Keratinocyte (primary cell): ENCODE results near the gene RBMS3. TPM values are rescaled to one million over a fixed set of nuclear protein-coding genes. Genes with fewer than 3 reads are reported as not detected.

ENCODE experiments used
- DNase-seq: peaks from one replicate; pipeline ENCODE4 v3.0.0-alpha.2; 2011; ENCODE audit warnings: low read depth, missing footprints, low spot score
- FAIRE-seq: peaks from 2 replicates; lab custom pipeline; 2011; peaks lifted over from hg19 to GRCh38; lab: Jason Lieb, UNC
- H2AFZ ChIP-seq: 2 replicates; pipeline ENCODE4 v1.6.0; 2012; ENCODE audit warnings: low read length, control low read depth, inconsistent platforms; ENCODE audit not compliant: control insufficient read depth
- H3K27ac ChIP-seq: 2 replicates; pipeline ENCODE4 v1.5.1; 2011; ENCODE audit warnings: low read length; ENCODE audit not compliant: control insufficient read depth, insufficient read depth
- H3K27me3 ChIP-seq: 3 replicates; pipeline ENCODE4 v1.6.0; 2011; ENCODE audit warnings: low read length; ENCODE audit not compliant: control insufficient read depth, insufficient read depth; ENCODE audit errors: extremely low read depth
- H3K36me3 ChIP-seq, 2 experiments: 2 replicates in 1 of 2; 3 replicates in 1 of 2; pipeline ENCODE4 v1.5.1; 2011; ENCODE audit warnings: low read length in 2 of 2, mild to moderate bottlenecking in 1 of 2; ENCODE audit not compliant: control insufficient read depth in 2 of 2, insufficient read depth in 2 of 2; ENCODE audit errors: extremely low read depth in 1 of 2
- H3K4me1 ChIP-seq: 3 replicates; pipeline ENCODE4 v1.5.1; 2011; ENCODE audit warnings: low read length; ENCODE audit not compliant: control insufficient read depth, insufficient read depth; ENCODE audit errors: extremely low read depth
- H3K4me2 ChIP-seq: 3 replicates; pipeline ENCODE4 v1.6.0; 2011; ENCODE audit warnings: low read depth, low read length; ENCODE audit not compliant: control insufficient read depth, insufficient read depth; ENCODE audit errors: extremely low read depth
- H3K4me3 ChIP-seq, 3 experiments: fragments of 200-600 bp in 1 of 3; sonication (generic) in 1 of 3; 2 replicates in 2 of 3; 3 replicates in 1 of 3; pipeline ENCODE4 v1.5.1; 2011 to 2016; ENCODE audit warnings: low read length in 3 of 3, mild to moderate bottlenecking in 3 of 3, control low read depth in 2 of 3, inconsistent platforms in 1 of 3, low read depth in 1 of 3, mixed read lengths in 1 of 3, mixed run types in 1 of 3, moderate library complexity in 1 of 3; ENCODE audit not compliant: control insufficient read depth in 2 of 3, insufficient read depth in 2 of 3; ENCODE audit errors: extremely low read depth in 1 of 3
- H3K79me2 ChIP-seq: 2 replicates; pipeline ENCODE4 v1.6.0; 2012; ENCODE audit warnings: low read length; ENCODE audit not compliant: control insufficient read depth, insufficient read depth
- H3K9ac ChIP-seq: 3 replicates; pipeline ENCODE4 v1.6.0; 2011; ENCODE audit warnings: low read length; ENCODE audit not compliant: control insufficient read depth, insufficient read depth; ENCODE audit errors: extremely low read depth
- H3K9me1 ChIP-seq: 3 replicates; pipeline ENCODE4 v1.6.0; 2011; ENCODE audit warnings: low read length; ENCODE audit not compliant: control insufficient read depth, insufficient read depth; ENCODE audit errors: extremely low read depth
- H3K9me3 ChIP-seq: 2 replicates; pipeline ENCODE4 v1.5.1; 2012; ENCODE audit warnings: low read depth, low read length; ENCODE audit not compliant: control insufficient read depth
- H4K20me1 ChIP-seq: 3 replicates; pipeline ENCODE4 v1.6.0; 2011; ENCODE audit warnings: low read length; ENCODE audit not compliant: control insufficient read depth, insufficient read depth; ENCODE audit errors: extremely low read depth
- CTCF ChIP-seq, 3 experiments: IDR thresholded peaks in 1 of 3; conservative IDR thresholded peaks in 1 of 3; optimal IDR thresholded peaks in 1 of 3; 2 replicates in 2 of 3; 3 replicates in 1 of 3; pipeline versions ENCODE3 to v1.5.1; 2011; ENCODE audit warnings: low read length in 3 of 3, mild to moderate bottlenecking in 3 of 3, moderate library complexity in 2 of 3, control low read depth in 1 of 3, inconsistent platforms in 1 of 3; ENCODE audit not compliant: insufficient read depth in 2 of 3; ENCODE audit errors: extremely low read depth in 1 of 3
- EZH2 ChIP-seq: IDR thresholded peaks from one replicate; pipeline ENCODE4 v1.6.1; 2012; ENCODE audit warnings: inconsistent platforms, mild to moderate bottlenecking, low read length, moderate library complexity
- dilution Hi-C: fragments of 300-500 bp; cut with MboI; formaldehyde crosslinking; loops from one replicate; pipeline ENCODE4 v1.7.0; 2020; ENCODE audit warnings: low sequenced_read_pairs; ENCODE audit not compliant: extremely low pct_ligation_motif_present
- polyA plus RNA-seq, 5 experiments: library from polyadenylated mRNA; depleted of rRNA in 3 of 5; stranded (reverse) in 3 of 5; stranded (forward) in 1 of 5; unstranded in 1 of 5; fragments of >200 nt; gene quantifications; 1 replicate in 1 of 5; 2 replicates in 3 of 5; 3 replicates in 1 of 5; pipeline versions ENCODE4 v1.2.1 to v1.2.3, GENCODE V29; 2011 to 2012; ENCODE audit warnings: missing spikeins in 2 of 5, low read depth in 1 of 5, low replicate concordance in 1 of 5

Gene RBMS3
- polyA plus RNA-seq, 1 donor (not counting 4 experiments of a cell fraction or from before 2014, with no cell fraction given) = 2.3 TPM

DNA sequence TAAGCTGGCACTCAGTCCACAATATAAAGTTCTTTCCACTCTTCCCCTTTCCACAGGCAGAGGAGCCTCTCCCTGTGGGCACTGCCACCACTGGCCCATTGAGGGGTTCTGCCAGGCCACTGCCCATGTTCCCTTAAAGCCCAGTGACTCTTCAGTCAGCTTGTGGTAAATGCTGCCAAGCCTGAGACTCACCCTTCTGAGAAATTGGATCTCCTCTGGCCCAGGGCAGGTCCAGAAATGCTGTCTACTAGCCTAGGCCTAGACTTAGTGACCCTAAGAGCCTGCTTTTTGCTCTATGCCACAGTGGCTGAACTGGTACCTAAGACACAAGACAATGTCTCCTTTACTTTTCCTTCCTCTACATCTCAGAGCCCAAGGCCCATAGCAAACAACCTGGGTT, 295.8 kb downstream of the RBMS3 start:
- Histone ChIP-seq H3K4me2 (no peak overlapping the region), H3K79me2 (no peaks in the 10 kb centered on the region), H3K27ac (no peak overlapping the region), H3K4me3 (no peak overlapping the region), H2AFZ (no peak overlapping the region), H3K4me1 (no peaks in the 10 kb centered on the region), H3K36me3 (no peaks in the 10 kb centered on the region), H3K9me1 (no peaks in the 10 kb centered on the region), H4K20me1 (no peaks in the 10 kb centered on the region), H3K9ac (no peak overlapping the region), H3K9me3 (no peaks in the 10 kb centered on the region), H3K27me3 (no peaks in the 10 kb centered on the region)
- no peak for TF ChIP-seq CTCF (optimal IDR thresholded peaks at IDR 0.05 in 1 of 3, IDR thresholded peaks at IDR 0.05 in 1 of 3, conservative IDR thresholded peaks at IDR 0.05 in 1 of 3; ENCODE audit: extremely low read depth in 1 of 3, insufficient read depth in 2 of 3, low read length in 3 of 3)
- no peak for TF ChIP-seq EZH2
- FAIRE-seq (no peak), DNase-seq (no peak)
- dilution Hi-C loops = no loop called here

- H3K9me3 ChIP-seq = no peaks in the 10 kb centered on the region
- H2AFZ ChIP-seq = no peak overlapping the region
- H4K20me1 ChIP-seq = no peaks in the 10 kb centered on the region
- H3K79me2 ChIP-seq = no peaks in the 10 kb centered on the region
- H3K36me3 ChIP-seq = no peaks in the 10 kb centered on the region
- H3K9me1 ChIP-seq = no peaks in the 10 kb centered on the region
- H3K4me2 ChIP-seq = no peak overlapping the region
- FAIRE-seq = no peak
- no peak for TF ChIP-seq EZH2
- no peak for TF ChIP-seq CTCF (optimal IDR thresholded peaks at IDR 0.05 in 1 of 3, IDR thresholded peaks at IDR 0.05 in 1 of 3, conservative IDR thresholded peaks at IDR 0.05 in 1 of 3; ENCODE audit: extremely low read depth in 1 of 3, insufficient read depth in 2 of 3, low read length in 3 of 3)
- no peaks in the 10 kb centered on the region for H3K4me1 ChIP-seq
- dilution Hi-C loops = no loop called here
- H3K27ac ChIP-seq = no peak overlapping the region
- no peak for DNase-seq
- no peak overlapping the region for H3K4me3 ChIP-seq
- no peaks in the 10 kb centered on the region for H3K27me3 ChIP-seq
- no peak overlapping the region for H3K9ac ChIP-seq
Measured at GRCh38 chr3:29577250-29577649, 296.4 kb downstream of the RBMS3 start.
